K562 (cell line): Measurements from ENCODE around the gene USP7. TPM values are rescaled to one million over a fixed set of nuclear protein-coding genes. Genes with fewer than 3 reads are reported as not detected.

Experiments used
- CHD7 ChIP-seq: fragments of 200-600 bp; sonication (generic); IDR thresholded peaks from one replicate; pipeline ENCODE4 v1.6.1; 2012; ENCODE audit warnings: mild to moderate bottlenecking, low read depth, low read length, inconsistent platforms
- HOXB6 ChIP-seq: fragments of 250-450 bp; sonication (Bioruptor Pico); IDR thresholded peaks from 2 replicates; pipeline ENCODE4 v1.5.1; 2022; ENCODE audit warnings: mild to moderate bottlenecking, borderline replicate concordance
- TAF7 ChIP-seq: fragments of 450-650 bp; IDR thresholded peaks from 2 replicates; pipeline ENCODE4 v1.6.1; 2016; ENCODE audit warnings: missing genetic modification characterization, missing compliant biosample characterization
- polyA plus RNA-seq, 8 experiments: library from polyadenylated mRNA; depleted of rRNA in 4 of 8; stranded (reverse) in 5 of 8; unstranded in 3 of 8; fragments of >200 nt; fragmentation: Nextera tagmentation in 2 of 8; fragmentation: Illumina TruSeq in 1 of 8; extraction: Ambion mirVana in 2 of 8; extraction: Trizol in 1 of 8; gene quantifications; 2 replicates each; pipeline versions ENCODE4 v1.2.1 to v1.2.3, GENCODE V29; 2011 to 2014; ENCODE audit warnings: inconsistent platforms in 1 of 8, missing spikeins in 1 of 8
- total RNA-seq, 7 experiments: library from RNA; depleted of rRNA in 6 of 7; stranded (reverse); fragments of >200 nt in 6 of 7; fragmentation: Illumina TruSeq in 2 of 7; extraction: Trizol in 2 of 7; gene quantifications; 2 replicates each; pipeline versions ENCODE4 v1.2.1 to v1.2.3, GENCODE V29; 2011 to 2021; ENCODE audit warnings: low replicate concordance in 1 of 7
- TF ChIP-seq, protein P1 (sequence below): sonication (generic); formaldehyde crosslinking; IDR thresholded peaks from 2 replicates; pipeline ENCODE4 v1.8.0; 2022; ENCODE audit warnings: mild to moderate bottlenecking, low read depth, missing genetic modification reagents

Gene USP7
- total and polyA plus RNA-seq, 9 of the 15 experiments (the other 6 are each of a cell fraction or from before 2014, with no cell fraction given), result 17.1 to 145 (median 57.9) TPM

- TF ChIP-seq TAF7 (tag) (no peak), HOXB6 (CRISPR knock-in tag) (no peak), CHD7 (no peak)
- TF ChIP-seq, protein P1, sequence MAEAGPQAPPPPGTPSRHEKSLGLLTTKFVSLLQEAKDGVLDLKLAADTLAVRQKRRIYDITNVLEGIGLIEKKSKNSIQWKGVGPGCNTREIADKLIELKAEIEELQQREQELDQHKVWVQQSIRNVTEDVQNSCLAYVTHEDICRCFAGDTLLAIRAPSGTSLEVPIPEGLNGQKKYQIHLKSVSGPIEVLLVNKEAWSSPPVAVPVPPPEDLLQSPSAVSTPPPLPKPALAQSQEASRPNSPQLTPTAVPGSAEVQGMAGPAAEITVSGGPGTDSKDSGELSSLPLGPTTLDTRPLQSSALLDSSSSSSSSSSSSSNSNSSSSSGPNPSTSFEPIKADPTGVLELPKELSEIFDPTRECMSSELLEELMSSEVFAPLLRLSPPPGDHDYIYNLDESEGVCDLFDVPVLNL, result no peak
These were observed 23.1 kb upstream of the USP7 start (continued) for GRCh38 chr16:8986818-8987191.
